Activated CD4-positive, alpha-beta T cell treated with anti-CD3 and anti-CD28 coated beads for 24 hours (primary cell): ENCODE measurements around the gene ILDR1.

Experiments
- DNase-seq, 2 donors: peaks; one replicate each; pipeline ENCODE4 v3.0.0-alpha.2; 2020; ENCODE audit warnings: low read depth in 2 of 2

The ILDR1 gene

GRCh38 chr3:121994551-121994950, 27.5 kb downstream of the ILDR1 start:
- DNase-seq, result no peak

DNA sequence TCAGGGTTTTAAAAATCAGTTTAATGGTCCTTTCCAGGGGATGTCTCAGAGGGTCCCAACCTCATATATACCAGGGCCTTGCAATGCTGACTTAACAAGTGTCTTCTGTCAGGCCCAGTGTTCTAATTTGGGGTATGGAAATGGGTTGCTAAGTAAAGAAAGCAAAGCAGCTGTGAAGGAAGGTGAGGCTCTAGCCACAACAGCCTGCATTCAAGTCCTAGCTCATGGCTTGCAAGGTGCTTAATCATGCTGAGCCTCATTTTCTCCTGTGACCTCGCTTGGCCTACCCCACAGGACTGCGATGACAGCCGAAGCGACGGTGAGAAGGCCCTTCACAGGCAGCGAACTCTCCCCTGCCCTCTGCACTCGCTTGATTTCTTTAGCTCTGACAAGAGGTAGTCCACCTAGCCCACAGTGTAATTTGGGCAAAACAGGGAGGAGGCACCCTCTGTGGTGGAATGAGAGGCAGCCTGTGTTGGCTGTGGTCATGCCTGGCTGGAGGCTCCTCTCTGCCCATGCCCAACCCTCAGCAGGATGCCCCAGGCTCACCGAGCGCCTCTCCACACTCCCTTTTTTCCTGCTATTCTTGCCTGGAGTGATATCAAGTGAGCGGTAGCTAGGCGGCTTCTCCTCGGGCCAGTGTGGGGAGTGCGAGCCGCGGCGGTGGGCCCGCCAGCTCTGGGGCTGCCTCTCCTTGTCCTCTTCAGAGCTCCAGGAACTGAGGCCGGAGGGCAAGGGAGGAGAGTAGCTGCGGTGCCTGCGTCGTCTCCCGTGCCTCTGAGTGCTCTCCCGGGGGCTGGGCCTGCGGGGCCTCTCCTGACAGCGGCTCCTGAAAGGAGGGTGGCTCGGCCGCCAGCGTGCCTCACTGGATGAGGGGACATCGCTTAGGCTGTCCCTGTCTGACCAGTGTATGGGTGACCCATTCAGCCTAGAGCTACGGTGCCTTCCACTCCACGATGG, 29.2 kb downstream of the ILDR1 start:
- no peak for DNase-seq

- no peak for DNase-seq
Measured at GRCh38 chr3:121989943-121990342, 32.1 kb downstream of the ILDR1 start.

DNA sequence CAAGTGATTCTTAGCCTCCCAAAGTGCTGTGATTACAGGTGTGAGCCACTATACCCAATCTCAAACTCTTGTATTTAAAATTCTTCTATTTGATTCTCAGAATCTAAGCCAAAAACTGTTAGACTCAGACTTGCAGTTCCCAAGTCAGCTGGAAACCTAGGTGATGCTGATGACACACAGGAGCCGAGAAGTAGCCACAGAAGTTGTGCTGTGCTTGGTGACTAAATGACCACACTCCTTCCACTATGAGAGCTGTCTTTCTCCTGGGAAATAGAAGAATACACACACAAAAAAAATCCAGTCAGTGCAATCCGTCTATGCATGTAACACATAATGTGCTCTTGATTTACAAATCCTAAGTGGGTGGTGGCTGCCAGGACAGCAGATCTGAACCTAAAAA, 33.9 kb downstream of the ILDR1 start:
- no peak for DNase-seq

- DNase-seq, result no peak
Measured at GRCh38 chr3:121985846-121986245, 36.2 kb downstream of the ILDR1 start.

GRCh38 chr3:121981473-121981872, 40.6 kb downstream of the ILDR1 start:
- no peak for DNase-seq

DNA sequence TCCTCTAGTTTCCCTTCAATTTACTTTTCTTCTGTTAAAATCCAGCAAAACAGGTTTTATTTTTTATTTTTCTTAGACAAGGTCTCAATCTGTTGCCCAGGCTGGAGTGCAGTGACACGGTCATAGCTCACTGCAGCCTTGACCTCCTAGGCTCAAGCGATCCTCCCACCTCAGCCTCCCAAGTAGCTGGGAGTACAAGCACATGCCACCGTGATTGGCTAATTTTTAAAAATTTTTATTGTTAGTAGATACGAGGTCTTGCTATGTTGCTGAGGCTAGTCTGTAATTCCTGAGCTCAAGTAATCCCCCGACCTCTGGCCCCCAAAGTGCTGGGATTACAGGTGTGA, 41.6 kb downstream of the ILDR1 start:
- no peak for DNase-seq

- DNase-seq, result no peak
Measured at GRCh38 chr3:121979734-121980449, 42.2 kb downstream of the ILDR1 start.

- no peak for DNase-seq
Measured at GRCh38 chr3:121979246-121979645, 42.8 kb downstream of the ILDR1 start.

DNA sequence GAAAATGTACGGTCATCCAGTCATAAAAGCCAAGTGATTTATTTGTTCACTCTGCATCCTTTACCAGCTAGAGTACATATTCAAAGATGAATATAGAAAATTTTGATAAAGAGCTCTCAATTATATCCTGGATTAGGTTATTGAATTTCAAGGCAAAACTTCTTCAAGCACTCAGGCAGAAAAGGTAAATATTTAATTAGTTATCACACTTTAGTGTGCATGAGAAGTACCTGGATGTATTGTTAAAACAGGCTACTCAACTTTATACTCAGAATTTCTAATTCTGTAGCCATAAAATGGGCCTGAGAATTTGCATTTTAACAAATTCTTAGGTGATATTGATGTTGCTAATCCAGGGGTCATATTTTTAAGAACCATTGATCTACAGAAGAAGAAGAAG, 45.3 kb downstream of the ILDR1 start:
- DNase-seq, result no peak

- DNase-seq, result no peak
Measured at GRCh38 chr3:121975702-121976302, 46.2 kb downstream of the ILDR1 start.

DNA sequence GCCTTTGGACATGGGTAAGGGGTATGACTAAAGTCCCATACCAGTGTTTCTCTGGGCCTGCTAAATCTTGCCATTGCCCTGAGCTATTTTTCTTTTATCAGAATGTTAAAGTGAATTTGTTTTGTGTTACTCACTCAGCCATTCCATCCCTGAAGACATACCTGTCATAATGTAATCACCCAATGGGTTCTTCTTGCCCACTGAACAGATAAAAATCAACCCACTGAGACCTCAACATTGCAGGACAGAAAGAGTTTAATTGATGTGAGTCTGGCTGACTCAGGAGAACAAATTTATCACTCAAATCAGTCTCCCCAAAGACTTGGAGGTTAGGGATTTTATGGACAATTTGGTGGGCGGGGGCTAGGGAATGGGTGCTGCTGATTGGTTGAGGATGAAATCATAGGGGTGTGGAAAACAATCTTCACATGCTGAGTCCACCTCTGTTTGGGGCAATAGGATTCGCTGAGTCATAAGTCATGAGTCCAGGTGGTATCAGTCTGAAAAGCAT, 47.4 kb downstream of the ILDR1 start:
- no peak for DNase-seq

DNA sequence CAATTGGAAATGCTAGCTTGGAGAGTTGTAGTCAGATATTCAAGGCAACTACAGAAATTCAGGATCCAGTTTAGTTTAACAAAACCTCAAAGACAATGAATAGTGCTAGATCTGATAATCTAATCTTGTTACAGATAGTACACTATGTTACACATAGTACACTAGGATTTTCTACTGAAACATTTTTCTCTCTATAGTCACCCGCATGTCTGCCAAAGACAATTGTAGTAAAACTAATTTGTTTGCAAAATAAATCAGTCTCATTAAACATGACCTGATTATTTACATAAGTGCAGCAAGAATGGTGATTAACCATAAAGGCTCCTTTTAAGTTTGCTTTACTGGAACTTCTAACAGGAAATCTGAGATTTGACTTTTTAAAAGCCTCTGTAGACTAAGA, 52.0 kb downstream of the ILDR1 start:
- DNase-seq, result no peak

- DNase-seq, result no peak
Measured at GRCh38 chr3:121969631-121970030, 52.4 kb downstream of the ILDR1 start.

- DNase-seq, result no peak
Measured at GRCh38 chr3:121963608-121964007, 58.4 kb downstream of the ILDR1 start.

GRCh38 chr3:121962443-121962842, 59.6 kb downstream of the ILDR1 start:
- DNase-seq, result no peak

GRCh38 chr3:121961283-121961682, 60.8 kb downstream of the ILDR1 start:
- DNase-seq, result no peak

GRCh38 chr3:121958801-121959200, 63.2 kb downstream of the ILDR1 start:
- no peak for DNase-seq

DNA sequence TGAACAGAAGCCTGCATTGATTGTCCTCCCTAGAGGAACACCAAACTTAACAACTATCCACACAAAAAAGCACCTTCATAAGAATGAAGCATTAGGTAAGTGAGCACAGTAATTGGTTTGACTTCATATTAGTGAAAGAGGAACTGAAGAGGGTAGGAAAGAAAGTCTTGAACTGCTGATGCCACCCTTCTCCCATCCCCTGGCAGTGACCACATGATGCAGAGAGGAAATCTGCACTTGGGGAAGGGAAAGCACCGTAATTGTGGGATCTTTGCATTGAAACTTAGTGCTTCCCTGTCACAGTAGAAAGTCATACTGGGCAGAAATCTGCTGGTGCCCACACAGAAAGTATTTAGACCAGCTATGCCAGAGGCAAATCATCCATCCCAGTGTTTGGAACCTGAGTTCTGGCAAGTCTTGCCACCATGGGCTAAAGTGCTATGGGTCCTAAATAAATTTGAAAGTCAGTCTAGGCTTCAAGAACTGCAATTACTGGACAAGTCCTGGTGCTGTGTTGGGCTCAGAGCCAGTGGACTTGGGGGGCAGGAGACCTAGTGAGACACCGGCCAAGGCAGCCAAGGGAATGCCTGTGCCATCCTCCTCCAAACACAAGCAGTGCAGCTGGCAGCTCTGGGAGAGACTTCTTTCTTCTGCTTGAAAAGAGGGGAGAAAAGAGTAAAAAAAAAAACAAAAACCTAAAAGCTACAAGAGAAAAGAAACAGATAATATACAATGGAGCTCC, 64.2 kb downstream of the ILDR1 start:
- DNase-seq, result no peak

DNA sequence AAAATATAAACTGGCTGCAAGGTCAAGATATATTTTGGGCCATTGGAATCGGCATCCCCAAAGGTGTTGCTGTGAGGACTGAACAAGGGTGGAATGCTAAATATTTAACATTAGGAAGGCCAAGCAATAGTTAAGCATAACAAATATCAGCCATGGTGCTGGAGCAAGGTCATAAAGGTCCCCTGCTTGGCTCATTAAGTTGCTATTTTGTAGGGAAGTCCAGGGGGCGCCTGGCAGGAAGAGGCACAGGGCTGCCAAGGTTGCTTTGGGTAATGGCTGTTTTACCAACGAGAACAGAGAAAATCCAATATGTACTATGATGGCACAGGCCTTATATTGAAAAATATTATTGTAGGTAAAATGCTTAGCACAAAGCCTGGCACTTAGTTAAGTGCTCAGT, 65.7 kb downstream of the ILDR1 start:
- DNase-seq, result no peak

DNA sequence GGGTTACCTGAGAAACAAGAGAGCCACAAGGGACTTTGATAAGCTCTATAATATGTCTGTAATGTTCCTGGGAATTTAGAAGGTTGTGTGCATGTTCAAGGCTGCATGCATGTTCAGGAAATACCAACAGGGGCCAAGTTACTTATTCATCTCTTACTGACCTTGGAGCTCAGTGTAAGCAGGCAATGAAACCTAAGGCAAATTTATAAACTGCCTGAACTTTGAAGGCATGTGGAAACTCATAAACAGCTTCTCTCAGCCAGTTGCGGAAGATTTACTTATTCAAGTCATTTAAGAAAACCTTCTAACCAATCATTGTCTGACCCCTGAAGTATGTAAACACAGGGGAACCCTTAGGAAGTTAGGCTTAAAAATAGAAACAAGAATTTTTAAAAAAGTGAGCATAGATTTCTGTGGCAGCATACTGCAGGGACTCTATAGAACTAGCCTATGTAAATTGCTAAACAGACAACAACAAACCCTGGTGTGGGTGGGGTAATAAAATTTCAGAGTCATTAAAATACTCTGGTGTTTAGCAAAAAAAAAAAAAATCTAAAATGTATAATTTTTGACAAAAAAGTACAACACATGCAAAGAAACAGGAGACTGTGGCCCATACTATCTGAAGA, 70.6 kb downstream of the ILDR1 start:
- no peak for DNase-seq
